DND-41 (cell line): ENCODE measurements around the gene ZNF334.

Experiments used
- ATAC-seq: fragments of 200-7000 bp; cut with Tn5 transposase; 3 replicates; pipeline ENCODE4 v1.9.1; 2021; ENCODE audit warnings: low read depth; ENCODE audit not compliant: insufficient read depth
- DNase-seq: peaks from one replicate; pipeline ENCODE4 v3.0.0-alpha.2; 2020
- H2AFZ ChIP-seq: 2 replicates; pipeline ENCODE4 v1.6.0; 2012; ENCODE audit warnings: low read depth, low read length
- H3K27ac ChIP-seq: 2 replicates; pipeline ENCODE4 v1.5.1; 2012; ENCODE audit warnings: low read length, inconsistent platforms
- H3K27me3 ChIP-seq: fragments of 200-600 bp; sonication (generic); 2 replicates; pipeline ENCODE4 v1.6.0; 2012; ENCODE audit warnings: low read length, mild to moderate bottlenecking, inconsistent platforms; ENCODE audit not compliant: insufficient read depth, poor library complexity
- H3K36me3 ChIP-seq: 2 replicates; pipeline ENCODE4 v1.5.1; 2012; ENCODE audit warnings: low read length, inconsistent platforms; ENCODE audit not compliant: insufficient read depth
- H3K4me1 ChIP-seq: 2 replicates; pipeline ENCODE4 v1.5.1; 2012; ENCODE audit warnings: mild to moderate bottlenecking, low read length; ENCODE audit not compliant: insufficient read depth
- H3K4me2 ChIP-seq: 2 replicates; pipeline ENCODE4 v1.6.0; 2012; ENCODE audit warnings: mild to moderate bottlenecking, moderate library complexity, low read length, inconsistent platforms; ENCODE audit not compliant: insufficient read depth
- H3K4me3 ChIP-seq, 2 experiments: fragments of 200-600 bp in 1 of 2; shearing (Covaris generic) in 1 of 2; 2 replicates each; pipeline ENCODE4 v1.5.1; 2012 to 2016; ENCODE audit warnings: inconsistent platforms in 2 of 2, low read length in 2 of 2, mild to moderate bottlenecking in 2 of 2, low read depth in 1 of 2, moderate library complexity in 1 of 2
- H3K79me2 ChIP-seq: 2 replicates; pipeline ENCODE4 v1.6.0; 2012; ENCODE audit warnings: low read length, inconsistent platforms; ENCODE audit not compliant: insufficient read depth
- H3K9ac ChIP-seq: 2 replicates; pipeline ENCODE4 v1.6.0; 2012; ENCODE audit warnings: low read depth, mild to moderate bottlenecking, inconsistent platforms, low read length, moderate library complexity
- H3K9me3 ChIP-seq: 2 replicates; pipeline ENCODE4 v1.5.1; 2012; ENCODE audit warnings: low read length, moderate library complexity, mild to moderate bottlenecking, inconsistent platforms; ENCODE audit not compliant: insufficient read depth, severe bottlenecking
- H4K20me1 ChIP-seq: 2 replicates; pipeline ENCODE4 v1.6.0; 2012; ENCODE audit warnings: low read length; ENCODE audit not compliant: insufficient read depth
- CTCF ChIP-seq: IDR thresholded peaks from 2 replicates; pipeline ENCODE4 v1.5.1; 2012; ENCODE audit warnings: borderline replicate concordance, low read length, moderate library complexity, mild to moderate bottlenecking; ENCODE audit not compliant: poor library complexity, severe bottlenecking; ENCODE audit errors: extremely low read depth
- EZH2 ChIP-seq: IDR thresholded peaks from 3 replicates; pipeline ENCODE4 v1.6.1; 2012; ENCODE audit warnings: borderline replicate concordance, low read depth, mild to moderate bottlenecking, moderate library complexity, low read length, inconsistent platforms; ENCODE audit not compliant: severe bottlenecking

Gene ZNF334

DNA sequence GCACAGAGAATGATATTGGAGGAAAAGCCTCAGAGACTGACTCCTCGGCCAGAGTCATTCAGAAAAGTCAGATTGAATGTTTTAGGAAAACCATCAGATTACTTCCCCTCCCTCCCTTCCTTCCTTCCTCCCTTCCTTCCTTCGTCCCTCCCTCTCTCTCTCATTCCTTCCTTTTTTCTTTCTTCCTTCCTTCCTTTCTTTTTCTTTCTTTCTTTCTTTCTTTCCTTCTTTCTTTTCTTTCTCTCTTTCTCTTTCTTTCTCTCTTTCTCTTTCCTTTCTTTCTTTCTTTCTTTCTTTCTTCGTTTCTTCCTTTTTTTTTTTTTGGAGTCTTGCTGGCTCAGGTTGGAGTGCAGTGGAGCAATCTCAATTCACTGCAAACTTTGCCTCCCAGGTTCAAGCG, 29.7 kb upstream of the ZNF334 start:
- Histone ChIP-seq H3K4me3 (no peak overlapping the region), H3K4me1 (no peaks in the 10 kb centered on the region), H3K9me3 (no peaks in the 10 kb centered on the region), H3K79me2 (no peaks in the 10 kb centered on the region), H3K27ac (no peak overlapping the region), H4K20me1 (0 out of 2 replicates have a peak, but pooled peaks cover 5% of the 10 kb centered on the region), H3K4me2 (no peak overlapping the region), H3K27me3 (peaks cover 16% of the 10 kb centered on the region), H3K9ac (no peak overlapping the region), H2AFZ (no peak overlapping the region), H3K36me3 (no peaks in the 10 kb centered on the region)
- TF ChIP-seq CTCF (no peak), EZH2 (no peak)
- ATAC-seq (no peak), DNase-seq (no peak)

DNA sequence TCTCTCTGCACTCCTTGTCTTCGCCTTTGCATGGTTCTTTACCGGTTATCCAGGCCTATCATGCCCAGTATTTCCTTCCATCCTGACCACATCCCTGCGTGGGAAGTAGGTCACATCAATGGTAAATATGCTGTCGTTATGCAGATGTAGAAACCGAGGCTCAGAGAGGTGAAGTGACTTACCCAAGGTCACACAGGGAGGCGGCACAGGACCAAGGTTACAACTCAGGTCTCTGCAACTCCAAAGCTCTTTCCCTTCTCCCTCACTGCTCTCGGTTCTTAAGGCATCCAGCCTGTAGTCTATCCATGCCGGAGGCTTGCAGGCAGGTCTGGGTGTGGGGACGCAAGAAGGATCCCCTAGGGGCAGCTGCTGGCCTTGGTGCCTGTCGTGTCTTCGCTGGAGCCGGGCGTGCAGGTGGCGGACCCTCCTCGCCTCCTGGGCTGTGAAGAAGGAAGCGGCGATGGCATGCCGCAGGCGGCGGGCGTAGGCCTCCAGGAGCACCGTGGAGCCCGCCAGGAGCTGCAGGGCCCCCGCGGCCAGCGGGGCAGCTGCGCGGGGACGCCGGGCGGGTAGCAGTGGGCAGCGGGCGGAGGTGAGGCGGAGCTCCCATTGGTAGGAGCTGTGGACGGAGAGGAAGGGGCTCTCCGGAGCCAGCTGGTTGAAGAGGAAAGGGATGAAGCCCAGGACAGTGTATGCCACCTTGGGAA, 28.0 kb upstream of the ZNF334 start:
- Histone ChIP-seq H2AFZ (no peak overlapping the region), H3K9me3 (no peaks in the 10 kb centered on the region), H4K20me1 (0 out of 2 replicates have a peak, but pooled peaks cover 5% of the 10 kb centered on the region), H3K4me1 (no peaks in the 10 kb centered on the region), H3K9ac (no peak overlapping the region), H3K79me2 (no peaks in the 10 kb centered on the region), H3K4me3 (no peak overlapping the region), H3K4me2 (no peak overlapping the region), H3K27ac (no peak overlapping the region), H3K27me3 (peaks cover 22% of the 10 kb centered on the region), H3K36me3 (no peaks in the 10 kb centered on the region)
- DNase-seq: no peak
- TF ChIP-seq CTCF: no peak
- ATAC-seq: no peak

DNA sequence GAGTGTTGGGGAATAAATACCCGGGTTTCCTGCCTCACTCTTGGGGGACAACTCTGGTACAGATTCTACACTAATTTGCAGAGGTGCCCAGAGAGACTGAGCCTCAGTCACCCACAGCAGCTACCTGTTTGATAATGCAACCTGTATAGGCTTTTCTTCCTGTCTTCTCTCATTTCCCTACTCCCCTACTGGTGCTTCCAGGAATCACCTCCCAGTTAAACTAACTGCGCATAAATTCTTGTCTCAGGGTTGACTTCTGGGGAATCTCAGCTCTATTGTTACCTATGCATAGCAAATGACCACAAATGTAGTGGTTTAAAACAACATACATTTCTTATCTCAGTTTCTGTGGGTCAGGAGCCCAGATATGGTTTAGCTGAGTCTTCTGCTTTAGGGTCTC, 25.8 kb upstream of the ZNF334 start:
- no peak overlapping the region for H3K27ac ChIP-seq
- no peak for ATAC-seq
- H3K27me3 ChIP-seq: peaks cover 22% of the 10 kb centered on the region
- no peaks in the 10 kb centered on the region for H3K9me3 ChIP-seq
- no peak for TF ChIP-seq CTCF
- TF ChIP-seq EZH2: no peak
- H3K79me2 ChIP-seq: no peaks in the 10 kb centered on the region
- H3K4me1 ChIP-seq: no peaks in the 10 kb centered on the region
- 0 out of 2 replicates have a peak, but pooled peaks cover 5% of the 10 kb centered on the region for H4K20me1 ChIP-seq
- no peak overlapping the region for H3K4me2 ChIP-seq
- no peak overlapping the region for H3K4me3 ChIP-seq
- DNase-seq: no peak
- H3K9ac ChIP-seq: no peak overlapping the region
- no peak overlapping the region for H2AFZ ChIP-seq
- no peaks in the 10 kb centered on the region for H3K36me3 ChIP-seq

DNA sequence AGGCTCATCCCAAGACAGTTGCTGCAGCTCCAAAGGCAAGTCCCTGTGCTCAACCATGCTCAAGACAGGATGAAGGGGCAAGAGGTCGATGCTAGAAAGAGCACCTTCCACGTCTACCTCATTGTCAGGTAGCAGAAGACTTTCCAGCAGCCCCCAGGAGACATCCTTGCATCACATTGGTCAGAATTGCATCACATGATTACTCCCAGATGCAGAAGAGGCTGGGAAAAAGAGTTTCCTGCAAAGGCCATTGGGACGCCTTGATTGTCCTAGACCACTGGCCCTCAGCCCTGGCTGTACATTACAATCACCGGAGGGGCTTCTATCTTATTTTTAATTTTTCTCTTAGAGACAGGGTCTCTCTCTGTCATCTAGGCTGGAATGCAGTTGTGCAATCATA, 17.3 kb upstream of the ZNF334 start:
- H3K4me3 ChIP-seq: no peak overlapping the region
- ATAC-seq (no peak), DNase-seq (no peak)
- H3K9ac ChIP-seq: no peak overlapping the region
- H3K4me2 ChIP-seq: no peak overlapping the region
- no peaks in the 10 kb centered on the region for H3K79me2 ChIP-seq
- H3K4me1 ChIP-seq: no peaks in the 10 kb centered on the region
- no peaks in the 10 kb centered on the region for H3K9me3 ChIP-seq
- H3K27ac ChIP-seq: no peak overlapping the region
- H3K27me3 ChIP-seq: peaks cover 6% of the 10 kb centered on the region
- H3K36me3 ChIP-seq: no peaks in the 10 kb centered on the region
- TF ChIP-seq CTCF (no peak), EZH2 (no peak)
- H4K20me1 ChIP-seq: no peaks in the 10 kb centered on the region; the same call in 1 of the 2 replicates
- no peak overlapping the region for H2AFZ ChIP-seq
